ENCODE data around the gene NLE1.

The NLE1 gene

GRCh38 chr17:35084987-35085386 is 57.1 kb downstream of the NLE1 start:
- no peak for DNase-seq

- no peak for DNase-seq
These were observed 59.0 kb downstream of the NLE1 start for GRCh38 chr17:35083071-35083470.

DNA sequence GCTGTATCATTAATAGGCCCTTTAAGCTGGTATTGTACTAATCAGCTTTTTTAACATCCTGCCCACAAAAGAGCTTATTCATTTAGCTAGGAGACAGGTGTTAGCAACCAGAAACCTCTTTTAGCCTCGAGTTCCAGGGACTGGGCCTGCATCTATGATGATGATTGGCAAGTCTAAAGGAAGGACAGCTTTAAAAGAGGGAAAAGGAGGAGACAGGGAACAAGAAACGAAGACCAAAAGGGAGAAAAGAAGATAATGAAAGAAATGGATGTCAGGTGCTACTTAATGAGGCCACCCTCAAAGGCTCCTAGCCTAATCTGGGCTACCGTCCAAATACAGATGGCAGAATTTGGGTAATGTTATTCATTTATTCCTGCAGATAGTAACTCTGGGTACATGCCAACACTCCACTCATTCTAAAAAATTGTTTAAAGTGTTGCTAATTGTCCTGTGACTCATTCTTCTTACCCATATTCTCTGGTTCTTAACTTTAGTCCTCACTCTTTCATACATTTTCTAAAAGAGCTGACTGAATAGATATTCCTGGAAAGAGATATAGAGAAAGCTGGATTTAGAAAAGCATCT is 59.9 kb downstream of the NLE1 start:
- peak; percentile 32 for DNase-seq

DNA sequence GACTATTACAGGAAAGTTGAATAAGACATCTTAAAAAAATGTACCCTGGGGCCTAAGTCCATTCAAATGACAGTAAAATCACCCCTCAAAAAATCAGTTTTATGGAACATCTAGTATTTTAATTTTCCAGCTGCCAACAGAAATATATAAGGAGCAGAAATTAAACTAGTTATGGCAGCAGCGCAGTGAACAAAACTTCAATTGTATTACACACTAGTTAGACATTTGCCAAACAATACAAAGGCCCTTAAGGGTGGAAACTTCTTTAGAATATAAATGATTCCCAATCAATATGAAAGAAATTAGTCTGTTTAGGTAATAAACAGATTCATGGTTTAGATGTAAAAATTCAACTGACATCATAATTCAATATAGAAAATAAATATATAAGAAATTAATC is 60.5 kb downstream of the NLE1 start:
- DNase-seq = no peak

DNA sequence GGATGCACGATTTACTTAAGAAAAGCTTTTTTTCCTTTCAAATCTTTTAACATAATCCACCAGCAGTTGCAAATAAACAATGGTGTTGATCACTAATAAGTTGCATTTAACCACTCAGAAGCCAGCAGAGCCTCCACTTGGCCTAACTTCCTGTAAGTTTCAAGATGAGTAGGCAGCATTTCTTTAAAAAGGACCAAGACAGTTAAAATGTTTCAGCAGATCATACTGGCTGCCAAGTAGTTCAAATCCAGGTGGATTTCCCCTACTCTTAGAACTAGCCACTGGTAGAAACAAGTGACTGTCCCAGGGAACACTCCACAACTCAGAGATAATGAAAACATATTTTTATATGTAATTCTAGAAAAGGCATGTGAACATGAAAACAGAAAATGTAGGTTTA is 61.6 kb downstream of the NLE1 start:
- DNase-seq = peak; percentile 28

DNA sequence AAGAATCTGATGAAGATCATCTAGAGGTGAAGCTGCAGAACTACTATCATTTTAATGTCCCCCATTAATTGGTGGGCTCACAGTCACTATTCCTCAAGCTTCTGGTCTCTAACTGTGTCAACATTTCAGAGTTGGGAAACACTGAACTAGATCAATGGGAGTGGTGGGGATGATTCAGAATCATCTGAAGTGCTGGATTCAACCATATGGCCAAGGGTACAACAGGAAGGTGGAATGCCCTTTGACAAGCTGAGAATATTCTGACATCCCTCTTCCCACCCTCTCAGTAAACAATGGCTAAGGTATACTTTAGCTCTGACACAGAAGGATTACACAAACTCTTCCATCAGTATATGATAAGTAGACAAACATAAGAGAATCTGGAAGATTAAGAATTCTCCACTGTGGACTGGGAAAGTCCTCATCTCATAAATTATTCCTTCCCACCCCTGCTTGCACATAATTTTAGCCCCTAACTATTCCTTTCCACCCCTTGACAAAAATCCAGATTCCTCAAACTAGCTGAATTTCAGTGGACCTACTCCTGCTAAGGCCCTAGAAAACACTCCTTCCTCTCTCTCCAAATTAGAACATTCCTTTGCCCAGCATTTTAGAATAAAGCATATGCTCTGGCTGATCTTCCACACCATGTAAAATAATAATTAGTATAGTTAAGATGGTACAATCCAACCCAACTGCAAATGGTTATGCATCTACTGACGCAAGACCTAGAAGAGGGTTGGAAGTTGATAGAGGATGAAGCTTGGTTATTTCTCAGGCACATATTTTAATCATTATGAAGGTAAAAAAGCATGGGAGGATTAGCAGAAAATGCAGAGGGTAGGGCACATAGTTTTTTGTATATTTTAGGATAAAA is 62.3 kb downstream of the NLE1 start:
- no peak for DNase-seq

Data from CD4-positive, alpha-beta T cell treated with Interleukin-10 for 1 hour (primary cell).